GM06990 (cell line): ENCODE data around the gene ANKRD35.

Source experiments
- DNase-seq: peaks from one replicate; pipeline ENCODE4 v3.0.0-alpha.2; 2011; ENCODE audit not compliant: insufficient read length; ENCODE audit errors: extremely low read depth
- H3K27me3 ChIP-seq: replicated peaks from 2 replicates; pipeline ENCODE4 v1.6.0; 2011; ENCODE audit warnings: low read length; ENCODE audit not compliant: control insufficient read depth, insufficient read depth
- H3K36me3 ChIP-seq: 2 replicates; pipeline ENCODE4 v1.5.1; 2011; ENCODE audit warnings: low read length; ENCODE audit not compliant: control insufficient read depth, insufficient read depth
- H3K4me3 ChIP-seq: replicated peaks from 2 replicates; pipeline ENCODE4 v1.5.1; 2011; ENCODE audit warnings: low read depth, mild to moderate bottlenecking, control low read depth, low read length
- CTCF ChIP-seq: IDR thresholded peaks from 2 replicates; pipeline ENCODE4 v1.5.1; 2011; ENCODE audit warnings: low read length, control low read depth, mild to moderate bottlenecking, inconsistent platforms; ENCODE audit not compliant: insufficient read depth, poor library complexity, severe bottlenecking

The ANKRD35 gene

GRCh38 chr1:145857170-145857569 is 28.5 kb downstream of the ANKRD35 start:
- no peak overlapping the region for H3K4me3 ChIP-seq
- no peaks in the 10 kb centered on the region for H3K27me3 ChIP-seq
- TF ChIP-seq CTCF: no peak
- DNase-seq: no peak
- H3K36me3 ChIP-seq: peaks cover 6% of the 10 kb centered on the region

- DNase-seq: no peak
- Histone ChIP-seq H3K36me3 (peaks cover 6% of the 10 kb centered on the region), H3K27me3 (no peaks in the 10 kb centered on the region), H3K4me3 (no peak overlapping the region)
- peak; percentile 21 for TF ChIP-seq CTCF
Measured at GRCh38 chr1:145855426-145855948, 30.2 kb downstream of the ANKRD35 start.

GRCh38 chr1:145849356-145850160 is 36.1 kb downstream of the ANKRD35 start:
- no peak overlapping the region for H3K4me3 ChIP-seq
- peaks cover 14% of the 10 kb centered on the region for H3K36me3 ChIP-seq
- peak; percentile 53 for TF ChIP-seq CTCF
- DNase-seq: no peak
- no peaks in the 10 kb centered on the region for H3K27me3 ChIP-seq

GRCh38 chr1:145847827-145848226 is 37.8 kb downstream of the ANKRD35 start:
- Histone ChIP-seq H3K27me3 (no peaks in the 10 kb centered on the region), H3K36me3 (peaks cover 11% of the 10 kb centered on the region), H3K4me3 (no peak overlapping the region)
- TF ChIP-seq CTCF: no peak
- DNase-seq: no peak

- peak; percentile 79 for TF ChIP-seq CTCF
- Histone ChIP-seq H3K27me3 (no peaks in the 10 kb centered on the region), H3K36me3 (peaks cover 15% of the 10 kb centered on the region), H3K4me3 (peak overlapping the region; percentile 68)
- peak; percentile 55 for DNase-seq
Measured at GRCh38 chr1:145846201-145846612, 39.5 kb downstream of the ANKRD35 start.
